Fibroblast of the conjunctiva (primary cell): ENCODE results near the gene CHMP4B.

Experiments
- DNase-seq: peaks from one replicate; pipeline ENCODE4 v3.0.0-alpha.2; 2010; ENCODE audit warnings: low read depth

CHMP4B gene

GRCh38 chr20:33900521-33901131 is 89.5 kb downstream of the CHMP4B start:
- no peak for DNase-seq

GRCh38 chr20:33901132-33901523 is 90.0 kb downstream of the CHMP4B start:
- no peak for DNase-seq

GRCh38 chr20:33902011-33902410 is 90.9 kb downstream of the CHMP4B start:
- DNase-seq, result no peak
